Keratinocyte (primary cell): ENCODE data around the gene ANKS6. TPM values are rescaled to one million over a fixed set of nuclear protein-coding genes. Genes with fewer than 3 reads are reported as not detected.

ENCODE experiments used
- DNase-seq: peaks from one replicate; pipeline ENCODE4 v3.0.0-alpha.2; 2011; ENCODE audit warnings: low read depth, missing footprints, low spot score
- FAIRE-seq: peaks from 2 replicates; lab custom pipeline; 2011; peaks lifted over from hg19 to GRCh38; lab: Jason Lieb, UNC
- H2AFZ ChIP-seq: 2 replicates; pipeline ENCODE4 v1.6.0; 2012; ENCODE audit warnings: low read length, control low read depth, inconsistent platforms; ENCODE audit not compliant: control insufficient read depth
- H3K27ac ChIP-seq: 2 replicates; pipeline ENCODE4 v1.5.1; 2011; ENCODE audit warnings: low read length; ENCODE audit not compliant: control insufficient read depth, insufficient read depth
- H3K27me3 ChIP-seq: 3 replicates; pipeline ENCODE4 v1.6.0; 2011; ENCODE audit warnings: low read length; ENCODE audit not compliant: control insufficient read depth, insufficient read depth; ENCODE audit errors: extremely low read depth
- H3K36me3 ChIP-seq, 2 experiments: 2 replicates in 1 of 2; 3 replicates in 1 of 2; pipeline ENCODE4 v1.5.1; 2011; ENCODE audit warnings: low read length in 2 of 2, mild to moderate bottlenecking in 1 of 2; ENCODE audit not compliant: control insufficient read depth in 2 of 2, insufficient read depth in 2 of 2; ENCODE audit errors: extremely low read depth in 1 of 2
- H3K4me1 ChIP-seq: 3 replicates; pipeline ENCODE4 v1.5.1; 2011; ENCODE audit warnings: low read length; ENCODE audit not compliant: control insufficient read depth, insufficient read depth; ENCODE audit errors: extremely low read depth
- H3K4me2 ChIP-seq: 3 replicates; pipeline ENCODE4 v1.6.0; 2011; ENCODE audit warnings: low read depth, low read length; ENCODE audit not compliant: control insufficient read depth, insufficient read depth; ENCODE audit errors: extremely low read depth
- H3K4me3 ChIP-seq, 3 experiments: fragments of 200-600 bp in 1 of 3; sonication (generic) in 1 of 3; 2 replicates in 2 of 3; 3 replicates in 1 of 3; pipeline ENCODE4 v1.5.1; 2011 to 2016; ENCODE audit warnings: low read length in 3 of 3, mild to moderate bottlenecking in 3 of 3, control low read depth in 2 of 3, inconsistent platforms in 1 of 3, low read depth in 1 of 3, mixed read lengths in 1 of 3, mixed run types in 1 of 3, moderate library complexity in 1 of 3; ENCODE audit not compliant: control insufficient read depth in 2 of 3, insufficient read depth in 2 of 3; ENCODE audit errors: extremely low read depth in 1 of 3
- H3K79me2 ChIP-seq: 2 replicates; pipeline ENCODE4 v1.6.0; 2012; ENCODE audit warnings: low read length; ENCODE audit not compliant: control insufficient read depth, insufficient read depth
- H3K9ac ChIP-seq: 3 replicates; pipeline ENCODE4 v1.6.0; 2011; ENCODE audit warnings: low read length; ENCODE audit not compliant: control insufficient read depth, insufficient read depth; ENCODE audit errors: extremely low read depth
- H3K9me1 ChIP-seq: 3 replicates; pipeline ENCODE4 v1.6.0; 2011; ENCODE audit warnings: low read length; ENCODE audit not compliant: control insufficient read depth, insufficient read depth; ENCODE audit errors: extremely low read depth
- H3K9me3 ChIP-seq: 2 replicates; pipeline ENCODE4 v1.5.1; 2012; ENCODE audit warnings: low read depth, low read length; ENCODE audit not compliant: control insufficient read depth
- H4K20me1 ChIP-seq: 3 replicates; pipeline ENCODE4 v1.6.0; 2011; ENCODE audit warnings: low read length; ENCODE audit not compliant: control insufficient read depth, insufficient read depth; ENCODE audit errors: extremely low read depth
- CTCF ChIP-seq, 3 experiments: IDR thresholded peaks in 1 of 3; conservative IDR thresholded peaks in 1 of 3; optimal IDR thresholded peaks in 1 of 3; 2 replicates in 2 of 3; 3 replicates in 1 of 3; pipeline versions ENCODE3 to v1.5.1; 2011; ENCODE audit warnings: low read length in 3 of 3, mild to moderate bottlenecking in 3 of 3, moderate library complexity in 2 of 3, control low read depth in 1 of 3, inconsistent platforms in 1 of 3; ENCODE audit not compliant: insufficient read depth in 2 of 3; ENCODE audit errors: extremely low read depth in 1 of 3
- EZH2 ChIP-seq: IDR thresholded peaks from one replicate; pipeline ENCODE4 v1.6.1; 2012; ENCODE audit warnings: inconsistent platforms, mild to moderate bottlenecking, low read length, moderate library complexity
- dilution Hi-C: fragments of 300-500 bp; cut with MboI; formaldehyde crosslinking; loops from one replicate; pipeline ENCODE4 v1.7.0; 2020; ENCODE audit warnings: low sequenced_read_pairs; ENCODE audit not compliant: extremely low pct_ligation_motif_present
- polyA plus RNA-seq, 5 experiments: library from polyadenylated mRNA; depleted of rRNA in 3 of 5; stranded (reverse) in 3 of 5; stranded (forward) in 1 of 5; unstranded in 1 of 5; fragments of >200 nt; gene quantifications; 1 replicate in 1 of 5; 2 replicates in 3 of 5; 3 replicates in 1 of 5; pipeline versions ENCODE4 v1.2.1 to v1.2.3, GENCODE V29; 2011 to 2012; ENCODE audit warnings: missing spikeins in 2 of 5, low read depth in 1 of 5, low replicate concordance in 1 of 5

Gene ANKS6
- polyA plus RNA-seq, 1 donor (not counting 4 experiments of a cell fraction or from before 2014, with no cell fraction given): 13.5 TPM

- TF ChIP-seq CTCF (optimal IDR thresholded peaks at IDR 0.05 in 1 of 3, IDR thresholded peaks at IDR 0.05 in 1 of 3, conservative IDR thresholded peaks at IDR 0.05 in 1 of 3; ENCODE audit: extremely low read depth in 1 of 3, insufficient read depth in 2 of 3, low read length in 3 of 3) (no peak), EZH2 (no peak)
- Histone ChIP-seq H3K27ac (no peak overlapping the region), H3K4me3 (no peak overlapping the region), H3K9ac (no peak overlapping the region), H3K4me1 (no peaks in the 10 kb centered on the region), H4K20me1 (no peaks in the 10 kb centered on the region), H3K27me3 (no peaks in the 10 kb centered on the region), H3K79me2 (no peaks in the 10 kb centered on the region), H3K36me3 (no peaks in the 10 kb centered on the region), H3K4me2 (no peak overlapping the region), H3K9me1 (no peaks in the 10 kb centered on the region), H2AFZ (no peak overlapping the region), H3K9me3 (no peaks in the 10 kb centered on the region)
- FAIRE-seq (no peak), DNase-seq (no peak)
- dilution Hi-C loops: no loop called here
Observed at GRCh38 chr9:98838868-98839565, 42.7 kb upstream of the ANKS6 start.

GRCh38 chr9:98838155-98838867 lies 42.0 kb upstream of the ANKS6 start:
- FAIRE-seq (no peak), DNase-seq (no peak)
- H3K36me3 ChIP-seq: no peaks in the 10 kb centered on the region
- H3K79me2 ChIP-seq: no peaks in the 10 kb centered on the region
- TF ChIP-seq CTCF (optimal IDR thresholded peaks at IDR 0.05 in 1 of 3, IDR thresholded peaks at IDR 0.05 in 1 of 3, conservative IDR thresholded peaks at IDR 0.05 in 1 of 3; ENCODE audit: extremely low read depth in 1 of 3, insufficient read depth in 2 of 3, low read length in 3 of 3): no peak
- no peak for TF ChIP-seq EZH2
- H3K27me3 ChIP-seq: no peaks in the 10 kb centered on the region
- dilution Hi-C loops: no loop called here
- no peak overlapping the region for H3K27ac ChIP-seq
- no peak overlapping the region for H3K4me3 ChIP-seq
- H2AFZ ChIP-seq: no peak overlapping the region
- H3K9me3 ChIP-seq: no peaks in the 10 kb centered on the region
- H3K9ac ChIP-seq: no peak overlapping the region
- no peaks in the 10 kb centered on the region for H3K9me1 ChIP-seq
- H3K4me2 ChIP-seq: no peak overlapping the region
- H3K4me1 ChIP-seq: no peaks in the 10 kb centered on the region
- H4K20me1 ChIP-seq: no peaks in the 10 kb centered on the region
